NCI-H446 (cell line): Measurements from ENCODE around the gene ARHGAP26.

Experiments
- DNase-seq, 2 experiments: peaks; one replicate each; lab custom pipeline; 2025; lab: John Stamatoyannopoulos, UW

ARHGAP26 gene

DNA sequence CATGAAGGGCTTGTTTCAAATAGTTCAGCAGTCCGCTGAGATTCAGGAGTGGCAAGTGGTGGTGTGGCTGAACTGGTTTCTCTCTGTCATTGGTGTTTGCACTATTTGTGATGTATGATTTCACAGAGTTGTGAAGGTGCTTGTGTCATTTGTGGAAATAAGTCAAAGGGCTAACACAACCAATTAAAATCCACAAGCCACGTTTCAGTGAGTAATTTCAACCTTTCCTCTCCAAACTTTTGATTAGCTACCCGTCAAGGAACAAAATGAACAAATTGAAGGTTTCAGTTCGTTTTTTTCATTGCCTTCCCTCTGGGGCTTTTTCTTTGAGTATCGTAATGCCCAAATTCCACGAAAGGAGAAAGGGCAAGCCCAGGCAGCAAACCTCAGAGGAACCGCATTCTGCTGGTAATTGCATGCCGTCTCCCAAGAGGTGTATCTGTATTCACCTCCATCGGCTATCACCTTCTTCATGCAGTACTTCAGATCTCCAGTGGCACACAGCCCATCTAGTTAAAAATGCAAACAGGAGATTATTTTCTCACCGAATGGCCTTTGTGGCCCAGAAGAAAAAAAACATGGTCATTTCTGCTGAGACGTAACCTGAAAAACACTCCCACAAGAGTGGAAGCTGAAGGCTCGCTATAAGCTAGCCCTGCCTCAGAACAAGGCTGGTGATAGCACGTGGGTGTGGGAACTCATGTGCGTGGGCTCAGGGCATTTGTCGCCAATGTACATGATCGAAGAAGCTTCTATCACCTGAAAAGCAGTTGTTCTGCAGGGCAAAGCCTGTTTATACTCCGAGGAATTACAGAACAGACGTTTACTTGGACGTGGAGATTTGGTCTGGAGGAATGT lies 436.2 kb downstream of the ARHGAP26 start:
- no peak for DNase-seq

GRCh38 chr5:143207058-143207457 lies 436.9 kb downstream of the ARHGAP26 start:
- DNase-seq = no peak

- DNase-seq = no peak
These were observed 437.6 kb downstream of the ARHGAP26 start for GRCh38 chr5:143207563-143208364.

GRCh38 chr5:143208365-143208641 lies 438.1 kb downstream of the ARHGAP26 start:
- no peak for DNase-seq

GRCh38 chr5:143208781-143209510 lies 438.8 kb downstream of the ARHGAP26 start:
- no peak for DNase-seq

DNA sequence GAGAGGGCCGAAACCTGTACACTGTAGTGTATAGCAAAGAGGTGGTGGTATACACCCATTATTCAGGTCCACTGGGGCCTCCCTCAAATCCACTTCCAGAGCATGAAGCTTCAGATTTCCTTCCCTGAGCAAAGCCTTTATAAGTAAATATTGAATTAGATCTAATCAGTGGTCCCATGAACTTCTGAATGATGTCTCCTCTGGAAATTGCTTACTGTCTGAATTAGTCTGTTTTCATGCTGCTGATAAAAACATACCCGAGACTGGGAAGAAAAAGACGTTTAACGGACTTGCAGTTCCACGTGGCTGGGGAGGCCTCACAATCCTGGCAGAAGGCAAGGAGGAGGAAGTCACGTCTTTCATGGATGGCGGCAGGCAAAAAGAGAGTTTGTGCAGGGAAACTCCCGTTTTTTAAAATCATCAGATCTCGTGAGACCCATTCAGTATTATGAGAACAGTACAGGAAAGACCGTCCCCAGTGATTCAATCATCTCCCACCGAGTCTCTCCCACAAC lies 439.8 kb downstream of the ARHGAP26 start:
- DNase-seq = no peak

DNA sequence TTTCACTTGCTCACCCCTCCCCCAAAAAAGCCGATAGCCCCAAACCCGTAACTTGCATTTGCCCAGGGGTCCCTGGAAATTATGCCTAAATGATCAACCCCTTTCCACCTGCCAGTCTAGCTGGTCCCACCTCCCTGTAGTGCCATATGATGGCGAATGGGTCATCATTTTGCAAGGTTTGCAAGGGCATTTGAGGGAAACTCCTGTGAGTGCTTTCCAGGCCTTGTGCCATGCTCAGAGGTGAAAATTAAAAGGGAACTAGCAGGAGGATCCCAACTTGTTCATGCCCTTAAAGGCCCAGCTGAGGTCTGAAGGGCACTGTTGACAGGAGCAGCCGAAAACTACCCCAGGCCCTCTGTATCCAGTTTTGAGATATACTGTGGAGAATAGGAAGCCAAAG lies 440.4 kb downstream of the ARHGAP26 start:
- no peak for DNase-seq

GRCh38 chr5:143212261-143212660 lies 442.1 kb downstream of the ARHGAP26 start:
- DNase-seq = no peak

- peak in 1 of 2 experiments; percentile 31 for DNase-seq
These were observed 443.2 kb downstream of the ARHGAP26 start for GRCh38 chr5:143213231-143213850.

GRCh38 chr5:143213851-143214363 lies 443.7 kb downstream of the ARHGAP26 start:
- no peak for DNase-seq

GRCh38 chr5:143214458-143214857 lies 444.3 kb downstream of the ARHGAP26 start:
- DNase-seq = no peak

DNA sequence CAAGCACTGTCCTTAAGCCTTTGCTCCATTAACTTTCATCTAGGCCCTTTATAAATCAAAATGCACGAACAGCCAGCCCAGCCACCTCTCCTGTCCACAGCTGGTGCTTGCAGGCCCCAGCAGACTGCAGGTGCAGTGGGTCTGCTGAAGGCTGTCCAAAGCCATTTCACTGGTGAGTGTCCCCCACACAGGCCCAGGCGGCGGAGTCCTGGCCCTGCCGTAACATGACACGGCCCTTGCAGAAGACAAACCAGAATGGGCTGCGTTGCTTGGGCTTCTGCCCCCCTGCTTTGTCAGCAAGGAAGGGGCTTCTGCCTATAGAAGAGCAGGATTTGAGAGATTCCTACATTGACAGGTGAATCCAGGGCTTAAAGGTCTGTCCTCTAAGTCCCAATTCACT lies 444.7 kb downstream of the ARHGAP26 start:
- no peak for DNase-seq

DNA sequence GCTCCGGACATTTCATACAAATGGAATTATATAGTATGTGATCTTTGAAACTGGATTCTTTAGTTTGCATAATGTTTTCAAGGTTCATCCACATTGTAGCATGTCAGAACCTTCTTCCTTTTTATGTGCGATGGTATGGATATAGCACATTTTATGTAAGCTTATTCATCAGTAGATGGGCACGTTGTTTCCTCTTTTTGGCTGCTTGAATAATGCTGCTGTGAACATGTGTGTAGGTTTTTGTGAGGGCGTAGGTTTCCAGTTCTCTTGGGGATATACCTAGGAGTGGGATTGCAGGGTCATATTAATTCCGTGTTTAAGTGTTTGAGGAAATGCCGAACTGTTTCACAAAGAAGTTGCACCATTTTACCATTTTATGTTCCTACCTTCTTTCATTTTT lies 445.5 kb downstream of the ARHGAP26 start:
- no peak for DNase-seq

GRCh38 chr5:143216211-143216610 lies 446.0 kb downstream of the ARHGAP26 start:
- DNase-seq = no peak

- DNase-seq = no peak
These were observed 447.1 kb downstream of the ARHGAP26 start for GRCh38 chr5:143217065-143217803.

DNA sequence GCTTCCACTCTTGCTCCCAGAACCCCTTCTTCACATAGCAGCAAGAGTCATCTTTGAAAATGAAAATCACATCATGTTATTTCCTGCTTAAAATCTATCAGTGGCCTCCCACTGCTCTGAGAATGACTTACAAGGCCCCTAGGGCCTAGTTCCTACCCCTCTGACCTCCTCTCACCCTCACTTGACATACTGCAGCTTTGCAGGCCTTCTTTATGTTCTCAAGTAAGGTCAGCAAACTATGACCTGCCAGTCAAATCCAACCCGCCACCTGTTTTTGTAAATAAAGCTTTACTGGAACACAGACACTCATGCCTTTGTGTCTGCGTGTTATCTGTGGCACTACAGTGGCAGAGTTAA lies 447.6 kb downstream of the ARHGAP26 start:
- DNase-seq = no peak

- no peak for DNase-seq
These were observed 448.5 kb downstream of the ARHGAP26 start for GRCh38 chr5:143218517-143219170.

GRCh38 chr5:143219696-143220095 lies 449.5 kb downstream of the ARHGAP26 start:
- DNase-seq = no peak

- DNase-seq = no peak
These were observed 450.6 kb downstream of the ARHGAP26 start for GRCh38 chr5:143220748-143221251.
